Tibial nerve (tissue), 3 donors: ENCODE data around the gene ISCA1.

Experiments used
- CTCF ChIP-seq, 5 experiments: fragments of 200-600 bp in 3 of 5; fragments of 450-650 bp in 2 of 5; sonication (generic) in 3 of 5; IDR thresholded peaks; one replicate each; pipeline ENCODE4 v1.5.1; 2016 to 2019; ENCODE audit warnings: antibody characterized with exemption in 5 of 5, mild to moderate bottlenecking in 3 of 5, moderate library complexity in 2 of 5
- POLR2A ChIP-seq, 2 donors: fragments of 450-650 bp; IDR thresholded peaks; one replicate each; pipeline ENCODE4 v1.6.1; 2017; ENCODE audit warnings: antibody characterized with exemption in 2 of 2, mild to moderate bottlenecking in 2 of 2, moderate library complexity in 2 of 2

DNA sequence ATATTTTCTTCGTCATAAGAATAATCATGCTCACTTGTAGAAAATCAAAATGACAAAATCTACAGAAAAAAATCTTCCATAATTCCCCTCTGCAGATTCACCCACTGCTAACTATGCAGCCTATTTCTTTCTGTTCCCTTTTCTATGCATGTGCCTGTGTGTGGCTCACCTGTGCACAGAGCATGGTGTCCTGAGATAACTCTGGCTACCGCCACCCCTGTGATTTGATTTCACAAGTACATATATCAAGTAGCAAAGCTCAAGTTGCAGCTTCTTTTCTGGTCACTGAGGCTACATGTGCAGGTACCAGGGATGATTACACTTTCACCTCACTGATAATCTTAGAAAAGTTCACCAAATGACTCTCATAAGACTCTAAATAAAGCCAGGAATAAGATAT lies 18.4 kb upstream of the ISCA1 start:
- TF ChIP-seq CTCF (IDR thresholded peaks at IDR 0.05) (no peak), POLR2A (IDR thresholded peaks at IDR 0.05) (no peak)
